Hindlimb muscle (tissue), 1 donor: ENCODE data around the gene MAEL. TPM values are rescaled to one million over a fixed set of nuclear protein-coding genes. Genes with fewer than 3 reads are reported as not detected.

Experiments used
- DNase-seq: peaks from one replicate; pipeline ENCODE4 v3.0.0-alpha.2; 2013
- polyA plus RNA-seq: library from polyadenylated mRNA; unstranded; fragments of 120-200 nt; gene quantifications from one replicate; pipeline ENCODE4 v1.2.1, GENCODE V29; 2013; ENCODE audit not compliant: insufficient read length

MAEL gene
- polyA plus RNA-seq, 1 donor: 0.99 TPM

DNA sequence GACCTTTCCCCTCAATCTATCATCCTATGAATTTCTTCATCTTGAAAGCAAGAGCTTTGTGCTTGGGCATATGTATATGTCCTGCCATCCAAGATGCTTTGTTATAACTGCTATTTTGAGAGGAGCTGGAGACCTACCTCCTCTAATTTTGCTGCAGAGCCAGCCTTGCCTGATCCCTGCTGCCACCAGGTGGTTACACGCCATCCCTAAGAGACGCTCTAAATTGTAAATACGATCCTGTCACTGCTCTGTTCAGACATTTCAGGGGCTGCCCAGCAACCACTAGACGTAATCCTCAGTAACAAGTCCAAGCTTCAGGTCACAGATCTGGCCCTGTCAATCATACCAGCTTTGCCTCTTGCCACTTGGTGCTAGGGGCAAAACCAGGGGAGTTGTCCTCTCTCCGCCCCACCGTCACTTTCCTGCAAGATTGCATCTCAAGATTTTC lies 68.2 kb downstream of the MAEL start:
- DNase-seq: no peak

DNA sequence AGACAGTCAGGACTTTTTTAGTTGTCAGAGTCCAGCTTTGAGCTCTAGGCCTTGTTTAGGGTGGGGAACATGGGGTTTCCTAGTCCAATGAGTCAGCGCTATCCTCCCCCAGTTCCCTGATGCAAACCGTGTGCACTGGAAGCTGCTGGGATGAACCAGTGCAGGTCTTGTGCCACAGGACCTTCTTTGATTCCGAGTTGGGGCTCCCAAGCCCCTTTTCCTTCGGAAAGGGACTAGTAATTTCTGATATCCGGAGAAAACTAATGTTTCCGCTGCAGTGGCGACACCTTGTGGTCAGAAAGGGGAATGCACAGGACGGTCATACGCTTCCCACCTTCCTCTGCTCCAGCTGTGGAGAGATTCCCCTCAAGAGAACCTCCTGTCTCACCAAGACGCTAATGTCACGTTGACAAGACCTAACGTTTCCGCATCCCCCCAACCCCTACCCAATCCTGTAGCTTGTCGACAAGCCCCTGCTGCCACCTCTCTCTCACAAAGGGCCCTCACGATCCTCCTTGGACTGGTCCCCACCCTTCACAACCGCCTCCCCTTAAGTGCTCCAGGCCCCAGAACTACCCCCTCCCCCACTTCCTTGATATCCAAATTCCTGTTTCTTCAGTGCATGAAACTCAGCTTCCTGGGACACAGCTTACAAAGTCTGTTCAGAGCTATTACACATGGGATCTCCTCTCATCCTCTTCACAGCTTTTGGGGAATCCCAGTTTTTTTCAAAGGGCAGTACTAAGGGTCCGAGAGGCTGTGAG lies 70.1 kb downstream of the MAEL start:
- DNase-seq: peak; percentile 65

DNA sequence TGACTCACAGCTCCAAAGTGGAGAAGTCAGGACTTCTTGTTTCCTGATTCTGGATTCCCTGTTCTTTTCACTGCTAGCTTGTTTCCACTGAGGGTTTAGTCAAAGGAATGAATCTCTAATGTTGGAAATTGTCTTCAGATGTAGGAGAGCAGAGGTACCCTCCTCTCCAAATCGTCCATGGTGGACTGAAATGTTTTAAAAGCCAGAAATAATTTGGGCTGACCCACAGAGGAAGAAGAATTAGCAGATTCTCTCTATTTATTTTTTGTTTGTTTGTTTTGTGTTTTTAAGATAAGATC lies 70.7 kb downstream of the MAEL start:
- DNase-seq: no peak

DNA sequence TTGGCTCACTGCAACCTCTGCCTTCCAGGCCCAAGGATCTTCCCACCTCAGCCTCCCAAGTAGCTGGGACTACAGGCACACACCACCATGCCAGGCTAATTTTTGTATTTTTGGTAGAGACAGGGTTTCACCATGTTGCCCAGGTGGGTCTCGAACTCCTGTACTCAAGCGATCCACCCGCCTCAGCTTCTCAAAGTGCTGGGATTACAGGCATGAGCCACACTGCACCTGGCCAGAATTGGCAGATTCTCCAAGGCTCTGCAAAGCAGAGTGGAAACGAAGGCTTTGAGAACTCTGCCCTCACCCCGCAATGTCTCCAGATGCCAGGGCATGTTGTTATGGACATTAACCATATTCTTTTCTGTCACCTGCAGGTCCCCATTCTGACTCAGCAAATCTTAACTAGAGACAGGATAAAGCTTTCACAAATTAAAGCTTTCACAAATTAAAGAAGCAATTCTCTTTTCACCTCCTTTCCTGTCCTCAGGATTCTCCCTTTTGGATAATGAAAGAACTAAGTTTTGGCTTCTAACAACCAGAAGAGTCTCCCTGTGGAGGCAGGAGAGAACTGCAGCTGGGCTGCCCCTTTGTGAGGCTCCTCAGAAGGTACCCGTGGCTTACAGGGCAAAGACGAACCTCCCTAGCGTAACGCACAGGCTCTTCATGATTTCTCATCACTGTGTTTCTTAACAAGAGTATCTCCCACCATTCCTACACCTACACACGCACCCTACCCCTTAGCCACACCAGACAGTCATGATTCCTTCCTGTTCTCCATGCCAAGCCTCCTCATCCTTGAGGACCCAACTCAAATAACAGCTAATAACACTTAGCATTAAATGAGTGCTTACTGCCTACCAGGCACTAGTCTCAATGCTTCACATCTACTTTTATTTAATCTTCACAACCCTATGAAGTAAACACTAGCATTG lies 71.3 kb downstream of the MAEL start:
- no peak for DNase-seq

DNA sequence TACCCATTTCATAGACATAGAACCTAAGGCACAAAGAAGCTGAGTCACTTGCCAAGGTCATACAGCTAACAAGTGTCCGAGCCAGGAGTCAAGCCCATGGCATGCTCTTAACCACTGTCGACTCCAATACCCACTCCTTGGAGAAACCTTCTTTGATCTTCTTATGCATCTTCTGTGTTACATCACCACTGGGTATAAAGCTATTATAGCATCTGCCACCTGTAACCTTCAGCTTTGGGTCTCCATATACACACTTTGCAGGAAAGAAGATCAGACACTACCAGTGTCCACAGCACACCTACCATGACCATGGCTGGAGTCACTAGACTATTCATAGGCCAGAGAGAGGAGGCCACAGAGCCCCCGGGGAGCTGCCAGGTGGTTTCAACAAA lies 72.0 kb downstream of the MAEL start:
- DNase-seq: no peak

DNA sequence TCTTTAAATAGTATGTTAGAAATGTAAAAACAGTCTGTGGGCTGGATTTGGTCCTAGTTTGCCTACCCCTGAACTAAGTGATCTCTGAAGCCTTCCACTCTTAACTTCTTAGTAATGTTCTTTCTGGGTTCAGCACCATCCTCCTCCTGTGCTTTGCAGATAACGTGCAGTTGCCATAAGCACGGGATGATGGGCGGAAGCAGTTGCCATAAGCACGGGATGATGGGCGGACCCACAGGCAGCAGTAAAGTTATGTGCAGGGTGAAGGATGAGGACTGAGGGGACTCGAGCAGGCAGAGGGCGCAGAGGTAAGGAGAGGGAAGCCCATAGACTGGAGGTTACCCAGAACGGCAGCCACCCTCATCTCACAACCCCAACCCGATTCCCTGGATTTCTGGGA lies 75.5 kb downstream of the MAEL start:
- no peak for DNase-seq

DNA sequence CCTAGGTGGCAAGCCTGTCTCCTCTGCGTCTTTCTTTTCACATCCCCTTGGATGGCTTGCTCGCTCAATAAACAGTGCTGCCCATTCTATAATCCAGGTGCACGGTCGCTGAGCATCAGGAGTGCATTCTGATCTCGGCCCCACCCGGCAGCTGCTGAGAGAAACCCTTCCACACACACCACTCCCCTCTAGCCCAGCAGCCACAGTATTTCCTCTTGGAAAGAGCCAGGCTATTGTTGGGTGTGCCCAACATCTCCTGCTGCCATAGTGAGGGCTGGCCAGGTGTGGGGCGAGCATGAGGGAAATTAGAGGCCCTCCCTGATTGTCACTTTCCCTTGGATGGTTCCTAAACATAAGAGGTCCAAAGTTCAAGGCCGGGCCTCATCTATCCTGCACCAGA lies 76.4 kb downstream of the MAEL start:
- no peak for DNase-seq

DNA sequence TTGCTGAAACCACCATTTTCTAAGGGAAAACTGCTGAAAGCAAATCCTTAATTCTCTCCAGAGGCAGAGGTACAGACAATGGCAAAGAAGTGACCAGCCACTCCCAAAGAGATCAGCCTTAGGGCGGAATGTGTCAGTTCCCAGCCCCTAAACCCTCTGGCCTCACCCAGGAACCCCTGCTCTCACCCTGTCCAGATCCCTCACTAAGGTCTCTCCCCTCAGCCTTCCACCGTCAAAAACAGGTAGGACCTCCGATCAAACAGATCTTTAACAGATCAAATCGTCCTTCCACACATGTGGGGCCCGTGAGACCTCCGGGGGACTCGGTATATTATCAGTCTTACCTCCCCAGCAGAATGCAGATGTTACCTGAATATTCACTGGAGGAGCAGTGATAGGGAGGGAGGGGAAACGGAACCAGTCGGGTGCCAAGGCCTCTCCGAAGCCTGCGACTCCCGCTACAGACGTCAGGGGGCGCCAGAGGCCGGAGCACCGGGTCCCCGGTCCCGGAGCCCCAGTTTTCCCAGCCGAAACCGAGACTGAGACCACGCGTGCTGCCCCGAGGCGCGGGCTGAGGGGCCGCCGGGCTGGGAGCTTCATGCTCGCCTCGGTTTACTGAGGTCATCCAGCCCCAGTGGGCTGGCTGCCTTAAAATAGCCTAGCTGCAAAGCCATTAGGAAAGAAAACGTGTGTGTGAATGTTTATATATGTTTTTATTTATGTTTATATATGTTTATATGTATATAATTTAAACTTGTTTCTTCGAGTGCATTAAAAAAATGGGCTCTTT lies 77.4 kb downstream of the MAEL start:
- peak; percentile 64 for DNase-seq

DNA sequence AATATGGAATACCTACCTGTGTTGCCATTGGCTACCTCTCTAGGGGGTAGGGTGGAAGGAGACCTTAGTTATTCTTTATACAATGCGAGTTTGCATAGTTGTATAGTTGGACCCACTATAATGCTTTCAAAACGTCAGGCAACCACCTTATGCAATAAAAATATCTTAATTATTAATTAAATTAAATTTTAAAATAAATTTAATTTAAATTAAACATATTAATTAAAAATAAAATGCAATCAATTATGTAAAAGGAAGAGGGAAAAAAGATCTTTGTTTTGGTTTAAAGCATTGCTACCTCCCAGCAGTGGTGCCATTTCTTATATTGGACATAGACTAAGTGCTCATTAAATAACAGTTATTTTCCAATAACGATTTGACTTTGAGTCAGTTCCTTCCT lies 78.8 kb downstream of the MAEL start:
- no peak for DNase-seq

DNA sequence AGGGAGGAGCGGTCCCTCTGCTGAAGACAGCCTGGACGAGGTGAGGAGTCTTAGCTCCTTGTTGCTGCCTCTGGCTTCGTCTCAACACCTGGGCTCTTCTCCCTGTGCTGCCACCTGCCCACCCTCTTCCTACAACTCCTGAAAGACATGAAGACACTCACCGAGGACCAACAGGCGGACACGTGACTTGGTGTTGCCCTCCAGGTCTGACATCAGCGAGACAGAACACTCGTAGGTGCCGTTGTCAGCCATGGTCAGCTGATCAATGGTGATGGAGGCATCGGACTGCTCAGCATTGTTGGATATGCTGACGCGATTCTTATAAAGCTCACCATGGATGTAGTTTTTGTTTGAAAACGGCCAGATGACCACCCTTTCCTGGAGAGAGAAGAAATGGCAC lies 79.7 kb downstream of the MAEL start:
- DNase-seq: no peak

DNA sequence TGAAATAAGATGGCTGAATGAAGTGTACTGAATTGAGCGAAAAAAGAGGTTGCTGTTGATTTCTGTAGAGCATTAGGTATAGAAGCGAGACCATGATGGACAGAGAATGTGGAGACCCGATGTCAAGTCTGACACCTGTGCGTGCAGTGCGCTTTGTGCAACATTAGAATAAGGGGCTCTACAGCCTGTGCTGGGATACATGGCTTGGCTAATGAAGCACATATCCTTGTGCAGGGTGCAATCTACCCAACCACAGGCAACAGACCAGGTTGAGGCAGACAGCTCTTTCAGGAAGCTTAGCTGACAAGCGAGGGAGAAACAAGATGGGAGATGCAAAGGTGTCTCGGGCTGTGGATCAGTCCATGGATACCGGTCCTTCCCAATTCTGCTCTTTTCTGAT lies 82.2 kb downstream of the MAEL start:
- no peak for DNase-seq

Other genes starting within 250 kb of the MAEL start
- gene POGK, start 149.8 kb upstream of the MAEL start, polyA plus RNA-seq: 12.3 TPM
- gene TADA1, start 113.0 kb upstream of the MAEL start, polyA plus RNA-seq: 13.5 TPM
- 3.8 TPM for gene ILDR2, start 13.7 kb upstream of the MAEL start, polyA plus RNA-seq
- 0.12 TPM for gene GPA33, start 101.1 kb downstream of the MAEL start, polyA plus RNA-seq
- 138 TPM for gene STYXL2, start 104.8 kb downstream of the MAEL start, polyA plus RNA-seq
- 6.1 TPM for gene POU2F1, start 231.6 kb downstream of the MAEL start, polyA plus RNA-seq